Measurements from ENCODE around the gene TCF12. TPM values are rescaled to one million over a fixed set of nuclear protein-coding genes. Genes with fewer than 3 reads are reported as not detected.
A peak's percentile ranks its signal among the peaks of the same experiment; 100 is the strongest.

TCF12 gene
- total RNA-seq, 1 donor from 2014 or later, result 112 TPM

DNA sequence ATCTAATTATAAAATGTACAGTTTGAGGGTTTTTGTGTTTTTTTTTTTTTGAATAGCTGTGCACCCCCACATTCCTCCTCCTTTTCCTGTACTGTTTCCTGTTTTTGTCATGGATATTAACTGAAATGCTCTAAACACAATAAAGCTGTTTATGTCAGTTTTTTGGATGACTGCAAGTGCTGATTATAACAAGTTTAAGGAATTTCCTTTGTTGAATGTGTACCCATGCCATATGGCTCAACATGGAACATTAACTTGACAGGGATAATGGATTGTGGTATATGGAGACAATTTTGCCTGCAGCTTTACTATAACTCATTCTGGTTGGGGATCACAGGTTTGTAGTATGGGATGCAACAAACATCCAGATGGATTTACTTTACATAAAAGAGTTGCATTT lies 216.4 kb downstream of the TCF12 start:
- no peak overlapping the region for H3K27ac Mint-ChIP-seq (ENCODE audit: unreplicated experiment)
- no peaks in the 10 kb centered on the region for H3K27me3 Mint-ChIP-seq (ENCODE audit: low read depth, unreplicated experiment)
- no peak overlapping the region for H3K27ac ChIP-seq (ENCODE audit: low read depth, low read length)
- no peaks in the 10 kb centered on the region for H3K36me3 Mint-ChIP-seq (ENCODE audit: low read depth, unreplicated experiment)
- no peaks in the 10 kb centered on the region for H3K27me3 ChIP-seq (ENCODE audit: insufficient read depth, low read length)
- H3K4me1 Mint-ChIP-seq (ENCODE audit: low read depth, unreplicated experiment), result peaks cover 22% of the 10 kb centered on the region
- peaks cover 18% of the 10 kb centered on the region for H4K20me1 ChIP-seq (ENCODE audit: insufficient read depth, low read length)
- peaks cover 2% of the 10 kb centered on the region for H3K36me3 ChIP-seq (ENCODE audit: insufficient read depth, low read length)
- DNase-seq (ENCODE audit: low read depth) (peak; percentile 20), FAIRE-seq (no peak)
- TF ChIP-seq EZH2 (IDR thresholded peaks at IDR 0.05; ENCODE audit: insufficient read depth, low read length), result no peak
- TF ChIP-seq, protein P1, sequence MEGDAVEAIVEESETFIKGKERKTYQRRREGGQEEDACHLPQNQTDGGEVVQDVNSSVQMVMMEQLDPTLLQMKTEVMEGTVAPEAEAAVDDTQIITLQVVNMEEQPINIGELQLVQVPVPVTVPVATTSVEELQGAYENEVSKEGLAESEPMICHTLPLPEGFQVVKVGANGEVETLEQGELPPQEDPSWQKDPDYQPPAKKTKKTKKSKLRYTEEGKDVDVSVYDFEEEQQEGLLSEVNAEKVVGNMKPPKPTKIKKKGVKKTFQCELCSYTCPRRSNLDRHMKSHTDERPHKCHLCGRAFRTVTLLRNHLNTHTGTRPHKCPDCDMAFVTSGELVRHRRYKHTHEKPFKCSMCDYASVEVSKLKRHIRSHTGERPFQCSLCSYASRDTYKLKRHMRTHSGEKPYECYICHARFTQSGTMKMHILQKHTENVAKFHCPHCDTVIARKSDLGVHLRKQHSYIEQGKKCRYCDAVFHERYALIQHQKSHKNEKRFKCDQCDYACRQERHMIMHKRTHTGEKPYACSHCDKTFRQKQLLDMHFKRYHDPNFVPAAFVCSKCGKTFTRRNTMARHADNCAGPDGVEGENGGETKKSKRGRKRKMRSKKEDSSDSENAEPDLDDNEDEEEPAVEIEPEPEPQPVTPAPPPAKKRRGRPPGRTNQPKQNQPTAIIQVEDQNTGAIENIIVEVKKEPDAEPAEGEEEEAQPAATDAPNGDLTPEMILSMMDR (IDR thresholded peaks at IDR 0.05; ENCODE audit: insufficient read depth, low read depth, low read length), result no peak
- H3K9me3 ChIP-seq (ENCODE audit: insufficient read depth, low read depth, low read length), result no peaks in the 10 kb centered on the region
- H3K9me3 Mint-ChIP-seq (ENCODE audit: unreplicated experiment), result no peaks in the 10 kb centered on the region
- H3K9ac ChIP-seq (ENCODE audit: low read length), result no peak overlapping the region
- H3K4me3 ChIP-seq (ENCODE audit: insufficient read depth, low read depth, low read length), result no peak overlapping the region
- H2AFZ ChIP-seq (ENCODE audit: low read depth, low read length), result no peak overlapping the region
- peaks cover 40% of the 10 kb centered on the region for H3K79me2 ChIP-seq (ENCODE audit: insufficient read depth, low read length)
- H3K4me1 ChIP-seq (ENCODE audit: insufficient read depth, low read length), result peaks cover 7% of the 10 kb centered on the region
- H3K4me2 ChIP-seq (ENCODE audit: low read length), result no peak overlapping the region
- H3K4me3 Mint-ChIP-seq (ENCODE audit: unreplicated experiment), result no peak overlapping the region

DNA sequence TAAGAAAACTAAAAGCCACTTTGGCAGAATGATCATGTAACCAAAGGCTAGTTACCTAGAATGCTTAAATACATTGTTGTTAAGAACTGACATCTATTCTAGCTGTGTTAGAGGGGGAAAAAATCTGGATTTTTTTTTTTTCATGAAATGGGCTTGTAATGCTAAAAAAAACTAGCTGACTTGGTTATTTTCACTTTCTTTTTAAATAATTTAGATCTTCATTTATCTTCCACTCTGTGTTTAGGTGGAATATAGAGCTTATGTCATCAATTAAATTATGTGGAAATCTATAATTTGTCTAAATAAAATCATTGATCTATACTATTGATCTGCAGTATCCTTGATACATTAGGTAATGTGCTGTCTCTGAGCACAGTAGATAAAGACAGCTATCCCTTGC lies 217.4 kb downstream of the TCF12 start:
- Histone ChIP-seq H3K9ac (ENCODE audit: low read length) (no peak overlapping the region), H3K79me2 (ENCODE audit: insufficient read depth, low read length) (peaks cover 44% of the 10 kb centered on the region), H3K4me2 (ENCODE audit: low read length) (no peak overlapping the region), H3K4me3 (ENCODE audit: insufficient read depth, low read depth, low read length) (no peak overlapping the region), H2AFZ (ENCODE audit: low read depth, low read length) (no peak overlapping the region), H3K27ac (ENCODE audit: low read depth, low read length) (no peak overlapping the region), H3K27me3 (ENCODE audit: insufficient read depth, low read length) (no peaks in the 10 kb centered on the region), H3K36me3 (ENCODE audit: insufficient read depth, low read length) (peaks cover 2% of the 10 kb centered on the region), H3K4me1 (ENCODE audit: insufficient read depth, low read length) (peaks cover 7% of the 10 kb centered on the region), H3K9me3 (ENCODE audit: insufficient read depth, low read depth, low read length) (no peaks in the 10 kb centered on the region), H4K20me1 (ENCODE audit: insufficient read depth, low read length) (peaks cover 18% of the 10 kb centered on the region)
- Mint-ChIP-seq H3K36me3 (ENCODE audit: low read depth, unreplicated experiment) (no peaks in the 10 kb centered on the region), H3K4me3 (ENCODE audit: unreplicated experiment) (no peak overlapping the region), H3K9me3 (ENCODE audit: unreplicated experiment) (no peaks in the 10 kb centered on the region), H3K27ac (ENCODE audit: unreplicated experiment) (no peak overlapping the region), H3K4me1 (ENCODE audit: low read depth, unreplicated experiment) (peaks cover 22% of the 10 kb centered on the region), H3K27me3 (ENCODE audit: low read depth, unreplicated experiment) (no peaks in the 10 kb centered on the region)
- FAIRE-seq (no peak), DNase-seq (ENCODE audit: low read depth) (no peak)
- TF ChIP-seq EZH2 (IDR thresholded peaks at IDR 0.05; ENCODE audit: insufficient read depth, low read length), result no peak
- TF ChIP-seq, protein P1 (IDR thresholded peaks at IDR 0.05; ENCODE audit: insufficient read depth, low read depth, low read length), result no peak

DNA sequence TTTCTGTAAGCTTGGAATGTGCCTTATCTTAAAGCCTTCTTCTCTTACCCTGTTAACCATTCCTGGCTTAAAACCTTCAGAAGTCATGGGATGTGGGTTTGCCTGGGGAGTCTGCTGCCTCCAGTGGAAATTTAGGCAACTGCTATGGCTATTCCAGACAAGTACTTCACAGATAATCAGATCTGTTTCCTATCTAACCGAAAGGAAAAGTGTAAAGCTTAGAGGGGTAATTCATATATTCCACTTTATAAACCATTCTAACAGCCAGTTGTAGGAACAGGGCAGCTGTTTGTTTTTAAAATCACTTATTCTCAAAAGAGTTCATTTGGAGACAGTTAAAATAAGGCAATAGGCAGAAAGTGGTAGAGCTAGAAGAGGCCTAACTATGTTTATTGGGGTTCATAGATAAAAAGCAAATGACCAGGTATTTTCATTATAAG lies 219.9 kb downstream of the TCF12 start:
- Histone ChIP-seq H3K9me3 (ENCODE audit: insufficient read depth, low read depth, low read length) (no peaks in the 10 kb centered on the region), H3K79me2 (ENCODE audit: insufficient read depth, low read length) (peaks cover 34% of the 10 kb centered on the region), H3K4me1 (ENCODE audit: insufficient read depth, low read length) (peaks cover under 1% of the 10 kb centered on the region), H4K20me1 (ENCODE audit: insufficient read depth, low read length) (peaks cover 11% of the 10 kb centered on the region), H3K27me3 (ENCODE audit: insufficient read depth, low read length) (no peaks in the 10 kb centered on the region), H3K4me3 (ENCODE audit: insufficient read depth, low read depth, low read length) (no peak overlapping the region), H2AFZ (ENCODE audit: low read depth, low read length) (no peak overlapping the region), H3K27ac (ENCODE audit: low read depth, low read length) (no peak overlapping the region), H3K36me3 (ENCODE audit: insufficient read depth, low read length) (no peaks in the 10 kb centered on the region), H3K4me2 (ENCODE audit: low read length) (no peak overlapping the region), H3K9ac (ENCODE audit: low read length) (no peak overlapping the region)
- DNase-seq (ENCODE audit: low read depth), result peak; percentile 75
- Mint-ChIP-seq H3K9me3 (ENCODE audit: unreplicated experiment) (no peaks in the 10 kb centered on the region), H3K4me3 (ENCODE audit: unreplicated experiment) (no peak overlapping the region), H3K36me3 (ENCODE audit: low read depth, unreplicated experiment) (no peaks in the 10 kb centered on the region), H3K27me3 (ENCODE audit: low read depth, unreplicated experiment) (no peaks in the 10 kb centered on the region), H3K27ac (ENCODE audit: unreplicated experiment) (no peak overlapping the region), H3K4me1 (ENCODE audit: low read depth, unreplicated experiment) (peaks cover 17% of the 10 kb centered on the region)
- no peak for FAIRE-seq
- TF ChIP-seq EZH2 (IDR thresholded peaks at IDR 0.05; ENCODE audit: insufficient read depth, low read length), result no peak
- TF ChIP-seq, protein P1 (IDR thresholded peaks at IDR 0.05; ENCODE audit: insufficient read depth, low read depth, low read length), result peak; percentile 88
